AG04450 (cell line): ENCODE results near the gene PTK6. TPM values are rescaled to one million over a fixed set of nuclear protein-coding genes. Genes with fewer than 3 reads are reported as not detected.

Source experiments
- CTCF ChIA-PET: fragments of 300-600, 350-600 bp; formaldehyde crosslinking; extraction: SDS; loops from one replicate; lab custom pipeline; 2022; ENCODE audit warnings: antibody characterized with exemption, inconsistent platforms; lab: Charles Lee
- POLR2A ChIA-PET: fragments of 350-600 bp; formaldehyde crosslinking; extraction: SDS; loops from one replicate; lab custom pipeline; 2021; ENCODE audit warnings: antibody characterized with exemption, inconsistent platforms; lab: Yijun Ruan, JAX
- DNase-seq: peaks from one replicate; pipeline ENCODE4 v3.0.0-alpha.2; 2011; ENCODE audit warnings: low read depth, low spot score
- H3K27ac ChIP-seq: one replicate; pipeline ENCODE4 v1.5.1; 2012; ENCODE audit warnings: low read depth, low read length, control low read depth
- H3K27me3 ChIP-seq: one replicate; pipeline ENCODE4 v1.6.0; 2012; ENCODE audit warnings: low read length; ENCODE audit not compliant: control insufficient read depth, insufficient read depth
- H3K4me3 ChIP-seq: 2 replicates; pipeline ENCODE4 v1.5.1; 2011; ENCODE audit warnings: mild to moderate bottlenecking, low read depth, low read length, control low read depth
- H3K9me3 ChIP-seq: 2 replicates; pipeline ENCODE4 v1.5.1; 2012; ENCODE audit warnings: low read length; ENCODE audit not compliant: control insufficient read depth, insufficient read depth
- polyA plus RNA-seq: library from polyadenylated mRNA; depleted of rRNA; stranded (reverse); fragments of >200 nt; gene quantifications from 2 replicates; pipeline ENCODE4 v1.2.3, GENCODE V29; 2011
- TF ChIP-seq, protein P1 (sequence below): IDR thresholded peaks from 2 replicates; pipeline ENCODE4 v1.5.1; 2011; ENCODE audit warnings: low read depth, low read length, control low read depth, inconsistent platforms

The PTK6 gene
- polyA plus RNA-seq, 1 experiment, result 0.02 TPM

DNA sequence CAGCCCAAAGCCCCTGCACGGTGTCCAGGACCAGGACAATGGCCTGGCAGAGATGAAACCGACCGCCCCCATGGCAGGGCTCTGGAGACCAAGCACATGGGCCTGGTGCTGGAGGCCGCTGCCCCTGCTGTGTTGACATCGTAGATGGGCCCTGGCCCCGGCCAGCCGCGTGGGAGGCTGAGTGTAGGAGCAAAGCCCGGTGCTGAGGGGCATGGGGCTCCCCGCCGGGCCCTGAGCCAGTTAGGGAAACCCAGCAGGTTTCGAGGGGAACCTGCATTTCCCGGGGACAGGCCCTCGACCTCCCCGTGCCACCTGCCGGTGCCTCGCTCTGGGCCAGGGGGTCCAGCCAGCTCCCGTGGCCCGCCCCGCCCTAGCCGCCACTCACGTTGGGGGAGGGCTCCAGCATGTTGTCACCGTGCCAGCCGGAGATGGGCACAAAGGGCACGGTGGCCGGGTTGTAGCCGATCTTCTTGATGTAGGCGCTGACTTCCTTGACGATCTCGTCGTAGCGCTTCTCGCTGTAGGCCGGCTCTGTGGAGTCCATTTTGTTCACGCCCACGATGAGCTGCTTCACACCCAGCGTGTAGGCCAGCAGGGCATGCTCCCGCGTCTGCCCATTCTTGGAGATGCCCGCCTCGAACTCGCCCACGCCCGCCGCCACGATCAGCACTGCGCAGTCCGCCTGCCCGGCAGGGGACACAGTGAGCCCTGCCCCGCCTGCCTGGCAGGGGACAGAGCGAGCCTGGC lies 42.6 kb downstream of the PTK6 start:
- Histone ChIP-seq H3K9me3 (no peaks in the 10 kb centered on the region; the same call in 1 of the 2 replicates), H3K27ac (peak overlapping the region; percentile 21), H3K27me3 (peaks cover 21% of the 10 kb centered on the region), H3K4me3 (no peak overlapping the region)
- TF ChIP-seq, protein P1, sequence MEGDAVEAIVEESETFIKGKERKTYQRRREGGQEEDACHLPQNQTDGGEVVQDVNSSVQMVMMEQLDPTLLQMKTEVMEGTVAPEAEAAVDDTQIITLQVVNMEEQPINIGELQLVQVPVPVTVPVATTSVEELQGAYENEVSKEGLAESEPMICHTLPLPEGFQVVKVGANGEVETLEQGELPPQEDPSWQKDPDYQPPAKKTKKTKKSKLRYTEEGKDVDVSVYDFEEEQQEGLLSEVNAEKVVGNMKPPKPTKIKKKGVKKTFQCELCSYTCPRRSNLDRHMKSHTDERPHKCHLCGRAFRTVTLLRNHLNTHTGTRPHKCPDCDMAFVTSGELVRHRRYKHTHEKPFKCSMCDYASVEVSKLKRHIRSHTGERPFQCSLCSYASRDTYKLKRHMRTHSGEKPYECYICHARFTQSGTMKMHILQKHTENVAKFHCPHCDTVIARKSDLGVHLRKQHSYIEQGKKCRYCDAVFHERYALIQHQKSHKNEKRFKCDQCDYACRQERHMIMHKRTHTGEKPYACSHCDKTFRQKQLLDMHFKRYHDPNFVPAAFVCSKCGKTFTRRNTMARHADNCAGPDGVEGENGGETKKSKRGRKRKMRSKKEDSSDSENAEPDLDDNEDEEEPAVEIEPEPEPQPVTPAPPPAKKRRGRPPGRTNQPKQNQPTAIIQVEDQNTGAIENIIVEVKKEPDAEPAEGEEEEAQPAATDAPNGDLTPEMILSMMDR, result no peak
- no peak for DNase-seq
- ChIA-PET CTCF (no interaction called here), POLR2A (no interaction called here)

GRCh38 chr20:63494084-63494419 lies 43.1 kb downstream of the PTK6 start:
- POLR2A ChIA-PET, result interaction anchor here (0.6 kb wide), 1 partner anchor 17 kb away, joined by 5 read pairs; no protein-coding TSS in a partner anchor
- H3K4me3 ChIP-seq, result no peak overlapping the region
- CTCF ChIA-PET, result no interaction called here

GRCh38 chr20:63493563-63494020 lies 43.6 kb downstream of the PTK6 start:
- H3K9me3 ChIP-seq, result no peaks in the 10 kb centered on the region; the same call in 1 of the 2 replicates
- ChIA-PET CTCF (no interaction called here), POLR2A (interaction anchor here (0.6 kb wide), 2 partner anchors 18 to 146 kb away, joined by 3 to 5 read pairs; no protein-coding TSS in a partner anchor)
- no peak overlapping the region for H3K27ac ChIP-seq
- TF ChIP-seq, protein P1, result no peak
- DNase-seq, result no peak
- peaks cover 25% of the 10 kb centered on the region for H3K27me3 ChIP-seq
- no peak overlapping the region for H3K4me3 ChIP-seq

More at GRCh38 chr20:63494084-63494419, 43.1 kb downstream of the PTK6 start:
- Histone ChIP-seq H3K27ac (no peak overlapping the region), H3K9me3 (no peaks in the 10 kb centered on the region; the same call in 1 of the 2 replicates), H3K27me3 (peaks cover 21% of the 10 kb centered on the region)
- TF ChIP-seq, protein P1, result no peak
- DNase-seq, result no peak

DNA sequence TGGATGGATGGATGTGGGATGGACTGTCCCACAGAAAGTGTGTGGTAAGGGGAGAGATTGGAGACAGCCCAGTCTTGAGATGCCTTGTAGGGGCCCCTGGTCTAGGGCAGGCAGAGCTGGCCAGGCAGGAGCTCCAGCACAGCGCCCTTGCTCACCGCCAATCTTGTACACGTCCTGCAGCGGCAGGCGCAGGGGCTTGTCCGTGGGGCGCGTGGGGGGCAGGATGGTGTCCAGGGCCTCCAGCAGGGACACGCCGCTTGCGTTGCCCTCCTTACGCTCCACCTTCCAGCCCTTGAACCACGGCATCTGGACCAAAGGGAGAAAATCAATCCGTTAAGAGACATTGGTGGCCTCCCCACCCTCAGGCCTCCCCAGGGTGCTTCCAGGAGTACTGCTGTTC lies 44.2 kb downstream of the PTK6 start:
- Histone ChIP-seq H3K4me3 (no peak overlapping the region), H3K27ac (no peak overlapping the region), H3K9me3 (no peaks in the 10 kb centered on the region; the same call in 1 of the 2 replicates), H3K27me3 (peaks cover 21% of the 10 kb centered on the region)
- ChIA-PET POLR2A (interaction anchor here (0.6 kb wide), 1 partner anchor 147 kb away, joined by 3 read pairs; no protein-coding TSS in a partner anchor), CTCF (no interaction called here)
- TF ChIP-seq, protein P1, result no peak
- no peak for DNase-seq

DNA sequence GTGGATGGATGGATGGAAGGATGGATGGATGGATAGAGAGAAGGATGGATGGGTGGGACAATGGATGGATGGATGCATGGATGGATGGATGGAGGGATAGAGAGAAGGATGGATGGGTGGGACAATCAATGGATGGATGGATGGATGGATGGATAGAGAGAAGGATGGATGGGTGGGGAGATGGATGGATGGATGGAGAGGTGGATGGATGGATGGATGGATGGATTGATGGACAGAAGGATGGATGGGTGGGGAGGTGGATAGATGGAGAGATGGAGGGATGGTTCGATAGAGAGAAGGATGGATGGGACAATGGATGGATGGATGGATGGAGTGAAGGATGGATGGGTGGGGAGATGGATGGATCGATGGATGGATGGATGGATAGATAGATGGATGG lies 44.7 kb downstream of the PTK6 start:
- no peak for DNase-seq
- no peaks in the 10 kb centered on the region; the same call in 1 of the 2 replicates for H3K9me3 ChIP-seq
- ChIA-PET POLR2A (no interaction called here), CTCF (no interaction called here)
- peaks cover 23% of the 10 kb centered on the region for H3K27me3 ChIP-seq
- TF ChIP-seq, protein P1, result no peak
- no peak overlapping the region for H3K27ac ChIP-seq
- no peak overlapping the region for H3K4me3 ChIP-seq
